Natural killer cell (primary cell): ENCODE measurements around the gene FLRT2. TPM values are rescaled to one million over a fixed set of nuclear protein-coding genes. Genes with fewer than 3 reads are reported as not detected.

Experiments used
- ATAC-seq, 3 donors: fragments of 150-1000 bp in 2 of 3; fragments of 200-7000 bp in 1 of 3; cut with Tn5 transposase; 1 replicate in 1 of 3; 2 replicates in 2 of 3; pipeline ENCODE4 v1.10.0; 2021; ENCODE audit warnings: mild to moderate bottlenecking in 2 of 3, moderate library complexity in 2 of 3
- DNase-seq, 2 donors: peaks; one replicate each; pipeline versions ENCODE4 v3.0.0 to v3.0.0-alpha.2; 2013 to 2021; ENCODE audit warnings: mixed read lengths in 1 of 2
- H3K27ac ChIP-seq: one replicate; pipeline ENCODE4 v1.5.1; 2013; ENCODE audit warnings: mild to moderate bottlenecking, low read length
- H3K27me3 ChIP-seq: one replicate; pipeline ENCODE4 v1.6.1; 2013; ENCODE audit warnings: low read length; ENCODE audit not compliant: control insufficient read depth, insufficient read depth
- H3K36me3 ChIP-seq: one replicate; pipeline ENCODE4 v1.6.1; 2013; ENCODE audit warnings: low read length; ENCODE audit not compliant: control insufficient read depth, insufficient read depth
- H3K4me1 ChIP-seq: one replicate; pipeline ENCODE4 v1.6.1; 2013; ENCODE audit warnings: low read length; ENCODE audit not compliant: control insufficient read depth, insufficient read depth
- H3K4me3 ChIP-seq: one replicate; pipeline ENCODE4 v1.5.1; 2013; ENCODE audit warnings: low read length
- H3K9me3 ChIP-seq: one replicate; pipeline ENCODE4 v1.6.1; 2013; ENCODE audit warnings: low read length; ENCODE audit not compliant: control insufficient read depth, insufficient read depth
- H3K27ac Mint-ChIP-seq, 2 donors: one replicate each; pipeline ENCODE4 v1.8.0; 2022; ENCODE audit warnings: mild to moderate bottlenecking in 2 of 2, mixed read lengths in 2 of 2, moderate library complexity in 1 of 2
- H3K27me3 Mint-ChIP-seq, 2 donors: one replicate each; pipeline ENCODE4 v1.8.0; 2022; ENCODE audit warnings: low read depth in 2 of 2, mixed read lengths in 2 of 2
- H3K36me3 Mint-ChIP-seq: one replicate; pipeline ENCODE4 v1.8.0; 2022; ENCODE audit warnings: mixed read lengths
- H3K4me1 Mint-ChIP-seq, 2 donors: one replicate each; pipeline ENCODE4 v1.8.0; 2022; ENCODE audit warnings: mixed read lengths in 2 of 2
- H3K4me3 Mint-ChIP-seq: one replicate; pipeline ENCODE4 v1.8.0; 2022; ENCODE audit warnings: mild to moderate bottlenecking, moderate library complexity, mixed read lengths
- H3K9me3 Mint-ChIP-seq, 2 donors: one replicate each; pipeline ENCODE4 v1.8.0; 2022; ENCODE audit warnings: mixed read lengths in 2 of 2
- CTCF ChIP-seq: fragments of 200-600 bp; IDR thresholded peaks from one replicate; pipeline ENCODE4 v1.8.0; 2022; ENCODE audit warnings: antibody characterized with exemption
- WGBS: methylation state at CpG from one replicate; pipeline ENCODE4 v1.1.7; 2013; ENCODE audit warnings: missing lambda C conversion rate; ENCODE audit not compliant: insufficient coverage; 5-methylcytosine and 5-hydroxymethylcytosine counted together
- intact Hi-C: fragments of 100-400 bp; cut with micrococcal nuclease; formaldehyde crosslinking; loops from one replicate; pipeline ENCODE4 v1.14.2; 2022
- total RNA-seq, 4 donors: library from RNA; stranded (reverse); fragments of 120-200 nt in 1 of 4; gene quantifications; one replicate each; pipeline versions ENCODE4 v1.2.3 to v1.2.4, GENCODE V29; 2013 to 2022

FLRT2 gene
- total RNA-seq, 3 donors from 2014 or later (not counting 1 experiment from before 2014, with no cell fraction given): not detected

- Mint-ChIP-seq H3K27me3 (peaks cover 0 to 3% of the 10 kb centered on the region in 2 donors), H3K4me3 (no peak overlapping the region), H3K4me1 (peaks cover 0 to 5% of the 10 kb centered on the region in 2 donors), H3K27ac (no peak overlapping the region), H3K36me3 (no peaks in the 10 kb centered on the region), H3K9me3 (peaks cover 4 to 5% of the 10 kb centered on the region in 2 donors)
- Histone ChIP-seq H3K27me3 (no peaks in the 10 kb centered on the region), H3K4me1 (no peaks in the 10 kb centered on the region), H3K9me3 (no peaks in the 10 kb centered on the region), H3K36me3 (no peaks in the 10 kb centered on the region), H3K27ac (no peak overlapping the region), H3K4me3 (no peak overlapping the region)
- DNase-seq: no peak
- intact Hi-C loops: no loop called here
- 97% methylated on average over 2 of the region's 2 CpGs for WGBS
- ATAC-seq: no peak
- TF ChIP-seq CTCF: no peak
Measured at GRCh38 chr14:85695300-85695699, 165.4 kb downstream of the FLRT2 start.

GRCh38 chr14:85701116-85701515 is 171.2 kb downstream of the FLRT2 start:
- H3K27ac ChIP-seq: peak overlapping the region; percentile 58
- Mint-ChIP-seq H3K27ac (peak overlapping the region; percentile 90 to 93), H3K4me3 (peak overlapping the region; percentile 81), H3K36me3 (no peaks in the 10 kb centered on the region), H3K4me1 (peaks cover 19 to 26% of the 10 kb centered on the region in 2 donors), H3K9me3 (peaks cover 0 to 5% of the 10 kb centered on the region in 2 donors), H3K27me3 (no peaks in the 10 kb centered on the region)
- DNase-seq (peak in 1 of 2 donors; percentile 16), ATAC-seq (peak; percentile 61 to 67 (median 64))
- no peaks in the 10 kb centered on the region for H3K4me1 ChIP-seq
- no peaks in the 10 kb centered on the region for H3K36me3 ChIP-seq
- intact Hi-C loops: loop anchor here (5.0 kb wide), 1 partner anchor 231 kb away; no protein-coding TSS in a partner anchor
- no peak overlapping the region for H3K4me3 ChIP-seq
- TF ChIP-seq CTCF: no peak
- H3K9me3 ChIP-seq: no peaks in the 10 kb centered on the region
- H3K27me3 ChIP-seq: no peaks in the 10 kb centered on the region
- 65% methylated on average over 6 of the region's 6 CpGs for WGBS

GRCh38 chr14:85701763-85702162 is 171.8 kb downstream of the FLRT2 start:
- ATAC-seq (peak; percentile 84 to 91 (median 87)), DNase-seq (peak in 1 of 2 donors; percentile 1)
- Histone ChIP-seq H3K27me3 (no peaks in the 10 kb centered on the region), H3K4me1 (no peaks in the 10 kb centered on the region), H3K36me3 (no peaks in the 10 kb centered on the region), H3K27ac (peak overlapping the region; percentile 58), H3K9me3 (no peaks in the 10 kb centered on the region), H3K4me3 (no peak overlapping the region)
- no peaks in the 10 kb centered on the region for H3K27me3 Mint-ChIP-seq
- peak overlapping the region; percentile 81 for H3K4me3 Mint-ChIP-seq
- 30% methylated on average over 3 of the region's 3 CpGs for WGBS
- peaks cover 0 to 4% of the 10 kb centered on the region in 2 donors for H3K9me3 Mint-ChIP-seq
- TF ChIP-seq CTCF: no peak
- peak overlapping the region; percentile 90 to 93 for H3K27ac Mint-ChIP-seq
- intact Hi-C loops: loop anchor here (5.0 kb wide), 1 partner anchor 231 kb away; no protein-coding TSS in a partner anchor
- H3K4me1 Mint-ChIP-seq: peaks cover 19 to 26% of the 10 kb centered on the region in 2 donors
- no peaks in the 10 kb centered on the region for H3K36me3 Mint-ChIP-seq

GRCh38 chr14:85702191-85702590 is 172.2 kb downstream of the FLRT2 start:
- Histone ChIP-seq H3K9me3 (no peaks in the 10 kb centered on the region), H3K27ac (peak overlapping the region; percentile 58), H3K4me3 (no peak overlapping the region), H3K4me1 (no peaks in the 10 kb centered on the region), H3K27me3 (no peaks in the 10 kb centered on the region), H3K36me3 (no peaks in the 10 kb centered on the region)
- Mint-ChIP-seq H3K4me3 (peak overlapping the region; percentile 81), H3K27me3 (no peaks in the 10 kb centered on the region), H3K27ac (peak overlapping the region; percentile 90 to 93), H3K4me1 (peaks cover 19 to 26% of the 10 kb centered on the region in 2 donors), H3K36me3 (no peaks in the 10 kb centered on the region), H3K9me3 (peaks cover 0 to 3% of the 10 kb centered on the region in 2 donors)
- 33% methylated on average over 1 of the region's 1 CpG for whole genome bisulfite sequencing
- ATAC-seq: no peak
- no peak for DNase-seq
- intact Hi-C loops: loop anchor here (5.0 kb wide), 1 partner anchor 230 kb away; no protein-coding TSS in a partner anchor
- TF ChIP-seq CTCF: no peak
